A549 (cell line): Measurements from ENCODE around the gene PHTF1. TPM values are rescaled to one million over a fixed set of nuclear protein-coding genes. Genes with fewer than 3 reads are reported as not detected.

ENCODE experiments used
- ATAC-seq, 2 experiments: fragments of 200-7000 bp in 1 of 2; fragments of >200 bp in 1 of 2; cut with Nextera tagmentation in 1 of 2; cut with Tn5 transposase in 1 of 2; 3 replicates each; pipeline versions ENCODE4 v1.8.0 to v1.9.1; 2018 to 2020; ENCODE audit warnings: mild to moderate bottlenecking in 1 of 2, moderate library complexity in 1 of 2
- CTCF ChIA-PET: fragments of 300-600 bp; sonication (Branson Sonifier 250); formaldehyde crosslinking; extraction: SDS; loops from one replicate; lab custom pipeline; 2021; ENCODE audit warnings: antibody characterized with exemption, inconsistent platforms; lab: Yijun Ruan, JAX
- POLR2A ChIA-PET: fragments of 350-600 bp; formaldehyde crosslinking; extraction: SDS; loops from one replicate; lab custom pipeline; 2021; ENCODE audit warnings: antibody characterized with exemption, inconsistent platforms; lab: Yijun Ruan, JAX
- DNase-seq, 2 experiments: peaks; one replicate each; pipeline versions ENCODE4 v3.0.0 to v3.0.0-alpha.2; 2011 to 2016; ENCODE audit warnings: low read depth in 1 of 2, low spot score in 1 of 2
- FAIRE-seq: peaks from 2 replicates; lab custom pipeline; 2011; peaks lifted over from hg19 to GRCh38; lab: Jason Lieb, UNC
- H3K27ac ChIP-seq, 2 experiments: fragments of >200 bp; sonication (Bioruptor Twin); formaldehyde crosslinking; 3 replicates each; pipeline ENCODE4 v1.5.1; 2016 to 2017
- H3K4me1 ChIP-seq: fragments of >200 bp; sonication (Bioruptor Twin); formaldehyde crosslinking; 3 replicates; pipeline ENCODE4 v1.6.1; 2016
- H3K4me2 ChIP-seq: fragments of >200 bp; sonication (Bioruptor Twin); formaldehyde crosslinking; 3 replicates; pipeline ENCODE4 v1.6.1; 2016
- H3K4me3 ChIP-seq: fragments of >200 bp; sonication (Bioruptor Twin); formaldehyde crosslinking; 3 replicates; pipeline ENCODE4 v1.5.1; 2016
- H3K9me3 ChIP-seq: fragments of >200 bp; sonication (Bioruptor Twin); formaldehyde crosslinking; 3 replicates; pipeline ENCODE4 v1.6.1; 2016
- BHLHE40 ChIP-seq: IDR thresholded peaks from 2 replicates; pipeline ENCODE4 v1.6.1; 2012; ENCODE audit warnings: low read depth, low read length, inconsistent platforms
- CBX2 ChIP-seq: fragments of 200-600 bp; sonication (generic); IDR thresholded peaks from 2 replicates; pipeline ENCODE4 v1.6.1; 2016; ENCODE audit warnings: low read depth, mild to moderate bottlenecking, borderline replicate concordance
- CHD2 ChIP-seq: fragments of 150-350 bp; IDR thresholded peaks from 2 replicates; pipeline ENCODE4 v1.6.1; 2014; ENCODE audit warnings: low read length; ENCODE audit not compliant: partially characterized antibody
- CHD4 ChIP-seq: fragments of 200-600 bp; sonication (generic); IDR thresholded peaks from 2 replicates; pipeline ENCODE4 v1.6.1; 2016; ENCODE audit warnings: antibody characterized with exemption, mild to moderate bottlenecking, borderline replicate concordance
- EP300 ChIP-seq, 2 experiments: fragments of >200 bp; sonication (Bioruptor Twin); formaldehyde crosslinking; IDR thresholded peaks; 2 replicates in 1 of 2; 3 replicates in 1 of 2; pipeline ENCODE4 v1.6.1; 2016 to 2017
- ESRRA ChIP-seq: fragments of 150-350 bp; IDR thresholded peaks from 2 replicates; pipeline ENCODE4 v1.6.1; 2014; ENCODE audit warnings: mild to moderate bottlenecking, low read length, borderline replicate concordance
- FOXS1 ChIP-seq: fragments of 250-450 bp; sonication (Bioruptor Pico); IDR thresholded peaks from 2 replicates; pipeline ENCODE4 v1.5.0; 2020; ENCODE audit warnings: mild to moderate bottlenecking, moderate library complexity
- GATA3 ChIP-seq: IDR thresholded peaks from 2 replicates; pipeline ENCODE4 v1.6.1; 2012; ENCODE audit warnings: borderline replicate concordance
- HDAC2 ChIP-seq: fragments of 200-600 bp; sonication (generic); IDR thresholded peaks from 2 replicates; pipeline ENCODE4 v1.6.1; 2016
- HOXA7 ChIP-seq: fragments of 250-450 bp; sonication (Bioruptor Pico); IDR thresholded peaks from 2 replicates; pipeline ENCODE4 v1.5.0; 2020; ENCODE audit warnings: mild to moderate bottlenecking, moderate library complexity
- HOXB13 ChIP-seq: fragments of 250-450 bp; sonication (Bioruptor Pico); IDR thresholded peaks from 2 replicates; pipeline ENCODE4 v1.5.0; 2020; ENCODE audit warnings: low read depth, mild to moderate bottlenecking, moderate library complexity
- JUNB ChIP-seq: fragments of >200 bp; sonication (Bioruptor Twin); formaldehyde crosslinking; IDR thresholded peaks from 2 replicates; pipeline ENCODE4 v1.6.1; 2016
- KDM5A ChIP-seq: fragments of 200-600 bp; sonication (generic); IDR thresholded peaks from 2 replicates; pipeline ENCODE4 v1.6.1; 2016; ENCODE audit warnings: antibody characterized with exemption, mild to moderate bottlenecking
- NFE2L2 ChIP-seq: fragments of 150-350 bp; conservative IDR thresholded peaks from 2 replicates; pipeline ENCODE4 v1.6.1; 2014; ENCODE audit warnings: low read length
- POLR2A ChIP-seq: IDR thresholded peaks from 2 replicates; pipeline ENCODE4 v1.6.1; 2012; ENCODE audit warnings: mild to moderate bottlenecking, low read length
- POLR2AphosphoS2 ChIP-seq: conservative IDR thresholded peaks from 2 replicates; pipeline ENCODE4 v1.6.1; 2012; ENCODE audit warnings: low read length, improper control_type of control experiment, inconsistent platforms
- RARB ChIP-seq: fragments of 250-450 bp; sonication (Bioruptor Pico); IDR thresholded peaks from 2 replicates; pipeline ENCODE4 v1.8.0; 2021; ENCODE audit warnings: mild to moderate bottlenecking, moderate library complexity
- RCOR1 ChIP-seq: fragments of 150-350 bp; IDR thresholded peaks from 2 replicates; pipeline ENCODE4 v1.6.1; 2014; ENCODE audit warnings: antibody characterized with exemption, low read length, low read depth
- RFX5 ChIP-seq: fragments of 450-650 bp; IDR thresholded peaks from 2 replicates; pipeline ENCODE4 v1.7.1; 2014; ENCODE audit warnings: antibody characterized with exemption, mild to moderate bottlenecking, moderate library complexity
- RNF2 ChIP-seq: fragments of 200-600 bp; sonication (generic); IDR thresholded peaks from 2 replicates; pipeline ENCODE4 v1.6.1; 2016; ENCODE audit warnings: low read depth, mild to moderate bottlenecking, antibody characterized with exemption, moderate library complexity, borderline replicate concordance
- TFCP2L1 ChIP-seq: fragments of 250-450 bp; sonication (Bioruptor Pico); IDR thresholded peaks from 2 replicates; pipeline ENCODE4 v1.5.0; 2021; ENCODE audit warnings: mild to moderate bottlenecking
- TP53 ChIP-seq: fragments of 250-450 bp; sonication (Bioruptor Pico); IDR thresholded peaks from 2 replicates; pipeline ENCODE4 v1.5.0; 2021; ENCODE audit warnings: mild to moderate bottlenecking, moderate library complexity
- ZFP36 ChIP-seq: fragments of 450-650 bp; IDR thresholded peaks from 2 replicates; pipeline ENCODE4 v1.6.1; 2014; ENCODE audit warnings: borderline replicate concordance; ENCODE audit not compliant: partially characterized antibody
- WGBS: methylation state at CpG from one replicate; pipeline ENCODE4 v1.1.6; 2017; ENCODE audit errors: missing lambda C conversion rate; 5-methylcytosine and 5-hydroxymethylcytosine counted together
- polyA plus RNA-seq, 4 experiments: library from polyadenylated mRNA; depleted of rRNA in 3 of 4; stranded (reverse); fragments of >200 nt; fragmentation: RNase III in 1 of 4; extraction: RNeasy Plus Mini Kit Qiagen cat#74134 plus additional on column Dnase treatment in 1 of 4; gene quantifications; 2 replicates in 3 of 4; 3 replicates in 1 of 4; pipeline ENCODE4 v1.2.3, GENCODE V29; 2011 to 2017
- TF ChIP-seq, protein P1 (sequence below): fragments of >200 bp; sonication (Bioruptor Twin); formaldehyde crosslinking; IDR thresholded peaks from 3 replicates; pipeline ENCODE4 v1.5.1; 2016
- TF ChIP-seq, protein P2 (sequence below): fragments of 150-350 bp; IDR thresholded peaks from 2 replicates; pipeline ENCODE4 v1.6.1; 2014; ENCODE audit warnings: low read depth, mild to moderate bottlenecking, low read length
- TF ChIP-seq, protein P3 (sequence below): IDR thresholded peaks from 2 replicates; pipeline ENCODE4 v1.6.1; 2012
- TF ChIP-seq, protein P4 (sequence below): fragments of >200 bp; sonication (Bioruptor Twin); formaldehyde crosslinking; IDR thresholded peaks from 2 replicates; pipeline ENCODE4 v1.6.1; 2016
- TF ChIP-seq, protein P5 (sequence below): fragments of >200 bp; sonication (Bioruptor Twin); formaldehyde crosslinking; IDR thresholded peaks from 3 replicates; pipeline ENCODE4 v1.6.1; 2016

The PHTF1 gene
- polyA plus RNA-seq, 2 of the 4 experiments (the other 2 are of a cell fraction), result 17.0 to 17.1 TPM

DNA sequence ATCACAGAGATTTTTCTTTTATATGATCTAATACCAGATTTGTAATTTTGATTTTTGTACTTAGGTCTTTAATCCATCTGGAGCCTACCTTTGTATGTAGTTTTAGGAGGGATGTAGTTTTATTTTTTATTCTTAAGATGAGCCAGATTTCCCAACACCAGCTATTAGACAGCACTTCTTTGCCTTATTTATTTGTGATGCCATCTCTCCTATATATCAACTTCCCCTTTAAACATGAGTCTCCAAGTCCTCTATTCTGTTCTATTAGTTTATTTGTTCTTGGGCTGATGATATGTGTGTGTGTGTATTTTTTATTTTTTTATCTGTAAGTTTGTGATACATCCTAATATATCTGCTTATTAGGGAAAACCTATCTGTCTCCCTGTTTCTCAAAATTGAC is 94.2 kb downstream of the PHTF1 start:
- ATAC-seq, result no peak
- peaks cover 2% of the 10 kb centered on the region; the same call in 1 of the 3 replicates for H3K4me1 ChIP-seq
- FAIRE-seq, result no peak
- H3K4me3 ChIP-seq, result no peak overlapping the region
- H3K4me2 ChIP-seq, result no peak overlapping the region
- CTCF ChIA-PET, result interaction anchor here (1.4 kb wide), 1 partner anchor 525 kb away, joined by 4 read pairs; no protein-coding TSS in a partner anchor
- H3K9me3 ChIP-seq, result no peaks in the 10 kb centered on the region
- TF ChIP-seq, protein P1, sequence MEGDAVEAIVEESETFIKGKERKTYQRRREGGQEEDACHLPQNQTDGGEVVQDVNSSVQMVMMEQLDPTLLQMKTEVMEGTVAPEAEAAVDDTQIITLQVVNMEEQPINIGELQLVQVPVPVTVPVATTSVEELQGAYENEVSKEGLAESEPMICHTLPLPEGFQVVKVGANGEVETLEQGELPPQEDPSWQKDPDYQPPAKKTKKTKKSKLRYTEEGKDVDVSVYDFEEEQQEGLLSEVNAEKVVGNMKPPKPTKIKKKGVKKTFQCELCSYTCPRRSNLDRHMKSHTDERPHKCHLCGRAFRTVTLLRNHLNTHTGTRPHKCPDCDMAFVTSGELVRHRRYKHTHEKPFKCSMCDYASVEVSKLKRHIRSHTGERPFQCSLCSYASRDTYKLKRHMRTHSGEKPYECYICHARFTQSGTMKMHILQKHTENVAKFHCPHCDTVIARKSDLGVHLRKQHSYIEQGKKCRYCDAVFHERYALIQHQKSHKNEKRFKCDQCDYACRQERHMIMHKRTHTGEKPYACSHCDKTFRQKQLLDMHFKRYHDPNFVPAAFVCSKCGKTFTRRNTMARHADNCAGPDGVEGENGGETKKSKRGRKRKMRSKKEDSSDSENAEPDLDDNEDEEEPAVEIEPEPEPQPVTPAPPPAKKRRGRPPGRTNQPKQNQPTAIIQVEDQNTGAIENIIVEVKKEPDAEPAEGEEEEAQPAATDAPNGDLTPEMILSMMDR, result no peak
- TF ChIP-seq RCOR1 (no peak), POLR2AphosphoS2 (no peak), HOXB13 (CRISPR knock-in tag) (no peak), CHD4 (no peak), ZFP36 (no peak), ESRRA (no peak), JUNB (no peak), POLR2A (no peak), HOXA7 (no peak), CBX2 (no peak)
- TF ChIP-seq, protein P2, sequence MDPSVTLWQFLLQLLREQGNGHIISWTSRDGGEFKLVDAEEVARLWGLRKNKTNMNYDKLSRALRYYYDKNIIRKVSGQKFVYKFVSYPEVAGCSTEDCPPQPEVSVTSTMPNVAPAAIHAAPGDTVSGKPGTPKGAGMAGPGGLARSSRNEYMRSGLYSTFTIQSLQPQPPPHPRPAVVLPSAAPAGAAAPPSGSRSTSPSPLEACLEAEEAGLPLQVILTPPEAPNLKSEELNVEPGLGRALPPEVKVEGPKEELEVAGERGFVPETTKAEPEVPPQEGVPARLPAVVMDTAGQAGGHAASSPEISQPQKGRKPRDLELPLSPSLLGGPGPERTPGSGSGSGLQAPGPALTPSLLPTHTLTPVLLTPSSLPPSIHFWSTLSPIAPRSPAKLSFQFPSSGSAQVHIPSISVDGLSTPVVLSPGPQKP, result no peak
- TF ChIP-seq, protein P3, sequence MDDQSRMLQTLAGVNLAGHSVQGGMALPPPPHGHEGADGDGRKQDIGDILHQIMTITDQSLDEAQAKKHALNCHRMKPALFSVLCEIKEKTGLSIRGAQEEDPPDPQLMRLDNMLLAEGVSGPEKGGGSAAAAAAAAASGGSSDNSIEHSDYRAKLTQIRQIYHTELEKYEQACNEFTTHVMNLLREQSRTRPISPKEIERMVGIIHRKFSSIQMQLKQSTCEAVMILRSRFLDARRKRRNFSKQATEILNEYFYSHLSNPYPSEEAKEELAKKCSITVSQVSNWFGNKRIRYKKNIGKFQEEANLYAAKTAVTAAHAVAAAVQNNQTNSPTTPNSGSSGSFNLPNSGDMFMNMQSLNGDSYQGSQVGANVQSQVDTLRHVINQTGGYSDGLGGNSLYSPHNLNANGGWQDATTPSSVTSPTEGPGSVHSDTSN, result no peak
- TF ChIP-seq, protein P4, sequence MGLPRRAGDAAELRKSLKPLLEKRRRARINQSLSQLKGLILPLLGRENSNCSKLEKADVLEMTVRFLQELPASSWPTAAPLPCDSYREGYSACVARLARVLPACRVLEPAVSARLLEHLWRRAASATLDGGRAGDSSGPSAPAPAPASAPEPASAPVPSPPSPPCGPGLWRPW, result no peak
- POLR2A ChIA-PET, result no interaction called here
- DNase-seq, result no peak
- no peak overlapping the region for H3K27ac ChIP-seq

DNA sequence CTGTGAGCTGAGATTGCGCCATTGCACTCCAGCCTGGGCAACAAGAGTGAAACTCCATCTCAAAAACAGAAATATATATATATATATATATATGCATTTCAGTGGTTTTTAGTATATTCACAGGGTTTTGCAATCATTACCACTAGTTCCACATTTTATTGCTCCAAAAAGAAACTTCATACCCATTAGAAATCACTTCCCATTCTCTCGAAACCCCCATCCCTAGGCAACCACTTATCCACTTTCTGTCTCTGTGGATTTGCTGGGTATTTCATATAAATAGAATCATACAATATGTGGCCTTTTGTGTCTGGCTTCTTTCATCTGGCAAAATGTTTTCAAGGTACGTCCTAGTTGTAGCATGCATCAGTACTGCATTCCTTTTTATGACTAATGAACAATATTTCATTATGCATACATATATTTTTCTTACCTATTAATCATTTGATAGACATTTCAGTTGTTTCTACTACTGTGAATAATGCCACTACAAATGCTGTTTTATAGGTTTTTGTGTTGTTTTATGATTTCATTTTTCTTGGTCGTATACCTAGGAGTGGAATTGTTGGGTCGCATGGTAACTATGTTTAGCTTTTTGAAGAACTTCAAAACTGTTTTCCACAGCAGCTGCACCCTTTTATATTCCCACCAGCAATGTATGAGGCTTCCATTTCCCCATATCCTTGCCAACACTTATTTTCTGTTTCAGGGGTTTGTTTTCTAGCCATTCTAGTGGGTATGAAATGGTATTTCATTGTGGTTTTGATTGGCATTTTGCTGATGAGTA is 95.9 kb downstream of the PHTF1 start:
- no peak for ATAC-seq
- no peak overlapping the region for H3K4me2 ChIP-seq

More for the DNA sequence above, 95.9 kb downstream of the PHTF1 start:
- 75% methylated on average over 5 of the region's 5 CpGs for WGBS
- ChIA-PET POLR2A (no interaction called here), CTCF (interaction anchor here (0.7 kb wide), 1 partner anchor 422 kb away, joined by 3 read pairs; no protein-coding TSS in a partner anchor)
- DNase-seq (no peak), FAIRE-seq (no peak)
- Histone ChIP-seq H3K4me3 (no peak overlapping the region), H3K9me3 (no peaks in the 10 kb centered on the region), H3K27ac (no peak overlapping the region), H3K4me1 (no peaks in the 10 kb centered on the region)
- no peak for TF ChIP-seq JUNB
- no peak for TF ChIP-seq RARB (CRISPR knock-in tag)
- TF ChIP-seq RNF2, result no peak
- TF ChIP-seq KDM5A, result no peak
- no peak for TF ChIP-seq NFE2L2
- no peak for TF ChIP-seq RFX5
- TF ChIP-seq, protein P3, result no peak
- TF ChIP-seq CHD2, result no peak
- TF ChIP-seq, protein P5, sequence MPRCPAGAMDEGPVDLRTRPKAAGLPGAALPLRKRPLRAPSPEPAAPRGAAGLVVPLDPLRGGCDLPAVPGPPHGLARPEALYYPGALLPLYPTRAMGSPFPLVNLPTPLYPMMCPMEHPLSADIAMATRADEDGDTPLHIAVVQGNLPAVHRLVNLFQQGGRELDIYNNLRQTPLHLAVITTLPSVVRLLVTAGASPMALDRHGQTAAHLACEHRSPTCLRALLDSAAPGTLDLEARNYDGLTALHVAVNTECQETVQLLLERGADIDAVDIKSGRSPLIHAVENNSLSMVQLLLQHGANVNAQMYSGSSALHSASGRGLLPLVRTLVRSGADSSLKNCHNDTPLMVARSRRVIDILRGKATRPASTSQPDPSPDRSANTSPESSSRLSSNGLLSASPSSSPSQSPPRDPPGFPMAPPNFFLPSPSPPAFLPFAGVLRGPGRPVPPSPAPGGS, result no peak
- TF ChIP-seq BHLHE40, result no peak
- no peak for TF ChIP-seq POLR2AphosphoS2
- no peak for TF ChIP-seq TFCP2L1 (CRISPR knock-in tag)
- TF ChIP-seq HDAC2, result no peak
- no peak for TF ChIP-seq EP300 (IDR thresholded peaks at IDR 0.05)
- TF ChIP-seq FOXS1 (CRISPR knock-in tag), result no peak
- TF ChIP-seq GATA3, result no peak
- no peak for TF ChIP-seq TP53 (CRISPR knock-in tag)
